Loucy (cell line): Measurements from ENCODE around the gene SHOC2.

Source experiments
- EZH2phosphoT487 ChIP-seq: fragments of 200-600 bp; IDR thresholded peaks from 2 replicates; pipeline ENCODE4 v1.6.1; 2018; ENCODE audit warnings: antibody characterized with exemption, mild to moderate bottlenecking, moderate library complexity, borderline replicate concordance
- TF ChIP-seq, protein P1 (sequence below): fragments of 200-600 bp; sonication (generic); conservative IDR thresholded peaks from 2 replicates; pipeline ENCODE4 v1.5.1; 2014; ENCODE audit warnings: mild to moderate bottlenecking, antibody characterized with exemption, low read length

DNA sequence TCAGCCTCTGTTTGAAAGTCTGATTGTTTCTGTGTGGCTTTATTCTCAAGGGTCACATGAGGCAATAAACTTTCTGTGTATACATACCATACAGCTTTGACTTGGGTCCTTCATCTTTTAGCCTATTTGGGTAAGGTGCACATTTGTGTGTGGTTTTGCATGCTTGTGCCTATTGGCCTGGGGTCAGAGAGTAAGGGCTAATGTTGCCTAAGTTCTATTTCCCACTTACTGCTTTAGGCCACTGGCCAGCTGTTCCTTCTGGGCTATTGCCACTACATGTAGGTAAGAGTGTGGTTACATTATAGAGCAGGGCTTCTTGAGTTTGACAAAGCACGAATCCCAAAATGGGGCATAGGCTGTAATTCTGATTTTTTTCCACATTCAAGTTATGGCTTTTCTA lies 22.2 kb upstream of the SHOC2 start:
- TF ChIP-seq, protein P1, sequence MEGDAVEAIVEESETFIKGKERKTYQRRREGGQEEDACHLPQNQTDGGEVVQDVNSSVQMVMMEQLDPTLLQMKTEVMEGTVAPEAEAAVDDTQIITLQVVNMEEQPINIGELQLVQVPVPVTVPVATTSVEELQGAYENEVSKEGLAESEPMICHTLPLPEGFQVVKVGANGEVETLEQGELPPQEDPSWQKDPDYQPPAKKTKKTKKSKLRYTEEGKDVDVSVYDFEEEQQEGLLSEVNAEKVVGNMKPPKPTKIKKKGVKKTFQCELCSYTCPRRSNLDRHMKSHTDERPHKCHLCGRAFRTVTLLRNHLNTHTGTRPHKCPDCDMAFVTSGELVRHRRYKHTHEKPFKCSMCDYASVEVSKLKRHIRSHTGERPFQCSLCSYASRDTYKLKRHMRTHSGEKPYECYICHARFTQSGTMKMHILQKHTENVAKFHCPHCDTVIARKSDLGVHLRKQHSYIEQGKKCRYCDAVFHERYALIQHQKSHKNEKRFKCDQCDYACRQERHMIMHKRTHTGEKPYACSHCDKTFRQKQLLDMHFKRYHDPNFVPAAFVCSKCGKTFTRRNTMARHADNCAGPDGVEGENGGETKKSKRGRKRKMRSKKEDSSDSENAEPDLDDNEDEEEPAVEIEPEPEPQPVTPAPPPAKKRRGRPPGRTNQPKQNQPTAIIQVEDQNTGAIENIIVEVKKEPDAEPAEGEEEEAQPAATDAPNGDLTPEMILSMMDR: no peak
- TF ChIP-seq EZH2phosphoT487: no peak
